Neural cell (in vitro differentiated cells): ENCODE results near the gene KDELR1. TPM values are rescaled to one million over a fixed set of nuclear protein-coding genes. Genes with fewer than 3 reads are reported as not detected.

ENCODE experiments used
- H2AFZ ChIP-seq: fragments of 200-600, 300-800 bp; sonication (generic), shearing (Covaris generic); 2 replicates; pipeline ENCODE4 v1.6.0; 2014; ENCODE audit warnings: low read depth, mild to moderate bottlenecking, antibody characterized with exemption, low read length, moderate library complexity
- H3F3A ChIP-seq: fragments of 200-600 bp; shearing (Covaris generic); 2 replicates; pipeline ENCODE4 v1.6.1; 2016; ENCODE audit warnings: mild to moderate bottlenecking, moderate library complexity, mixed read lengths, antibody characterized with exemption, low read length; ENCODE audit not compliant: insufficient read depth, poor library complexity, severe bottlenecking
- H3K27ac ChIP-seq: fragments of 200-600, 300-800 bp; sonication (generic), shearing (Covaris generic); 2 replicates; pipeline ENCODE4 v1.5.1; 2014; ENCODE audit warnings: mild to moderate bottlenecking, low read length, moderate library complexity
- H3K27me3 ChIP-seq: fragments of 300-800, 200-600 bp; sonication (generic), shearing (Covaris generic); 2 replicates; pipeline ENCODE4 v1.6.0; 2014; ENCODE audit warnings: mild to moderate bottlenecking, low read depth, low read length, moderate library complexity; ENCODE audit not compliant: insufficient read depth
- H3K36me3 ChIP-seq: fragments of 300-800, 200-600 bp; sonication (generic), shearing (Covaris generic); 2 replicates; pipeline ENCODE4 v1.5.1; 2014; ENCODE audit warnings: mild to moderate bottlenecking, antibody characterized with exemption, low read length, moderate library complexity; ENCODE audit not compliant: insufficient read depth
- H3K4me2 ChIP-seq: fragments of 300-800, 200-600 bp; sonication (generic), shearing (Covaris generic); 2 replicates; pipeline ENCODE4 v1.6.0; 2014; ENCODE audit warnings: mild to moderate bottlenecking, low read length
- H3K4me3 ChIP-seq: fragments of 300-800, 200-600 bp; sonication (generic), shearing (Covaris generic); 2 replicates; pipeline ENCODE4 v1.5.1; 2014; ENCODE audit warnings: mild to moderate bottlenecking, low read length, moderate library complexity
- H3K79me2 ChIP-seq: fragments of 200-600 bp; shearing (Covaris generic); replicated peaks from 2 replicates; pipeline ENCODE4 v1.6.0; 2014; ENCODE audit warnings: mild to moderate bottlenecking, low read length, moderate library complexity; ENCODE audit not compliant: insufficient read depth
- H3K9ac ChIP-seq: fragments of 300-800, 200-600 bp; sonication (generic), shearing (Covaris generic); 2 replicates; pipeline ENCODE4 v1.6.1; 2016; ENCODE audit warnings: mild to moderate bottlenecking, low read length, mixed read lengths
- H3K9me2 ChIP-seq: fragments of 200-600 bp; shearing (Covaris generic); 2 replicates; pipeline ENCODE4 v1.6.1; 2016; ENCODE audit warnings: mild to moderate bottlenecking, low read length, mixed read lengths; ENCODE audit not compliant: insufficient read depth
- H3K9me3 ChIP-seq: fragments of 200-600, 300-800 bp; sonication (generic), shearing (Covaris generic); 2 replicates; pipeline ENCODE4 v1.6.1; 2016; ENCODE audit warnings: mild to moderate bottlenecking, mixed run types, low read length, moderate library complexity, mixed read lengths
- H4K20me1 ChIP-seq: fragments of 200-600 bp; shearing (Covaris generic); 2 replicates; pipeline ENCODE4 v1.6.1; 2016; ENCODE audit warnings: mild to moderate bottlenecking, mixed run types; ENCODE audit not compliant: insufficient read depth
- CTCF ChIP-seq: fragments of 450-650 bp; IDR thresholded peaks from 2 replicates; pipeline ENCODE4 v1.5.1; 2014; ENCODE audit warnings: antibody characterized with exemption, mild to moderate bottlenecking, moderate library complexity; ENCODE audit not compliant: poor library complexity, severe bottlenecking
- EZH2 ChIP-seq: fragments of 200-600, 300-800 bp; shearing (Covaris generic), sonication (generic); IDR thresholded peaks from 2 replicates; pipeline ENCODE4 v1.6.1; 2014; ENCODE audit warnings: antibody characterized with exemption, low read length, borderline replicate concordance, mild to moderate bottlenecking; ENCODE audit not compliant: insufficient read depth, poor library complexity, severe bottlenecking
- MXI1 ChIP-seq: fragments of 450-650 bp; conservative IDR thresholded peaks from 2 replicates; pipeline ENCODE4 v1.6.1; 2014; ENCODE audit warnings: antibody characterized with exemption, mild to moderate bottlenecking; ENCODE audit not compliant: poor library complexity, severe bottlenecking
- POLR2AphosphoS5 ChIP-seq: IDR thresholded peaks from 2 replicates; pipeline ENCODE4 v1.6.1; 2012
- RAD21 ChIP-seq: fragments of 450-650 bp; conservative IDR thresholded peaks from 2 replicates; pipeline ENCODE4 v1.6.1; 2014; ENCODE audit warnings: antibody characterized with exemption, mild to moderate bottlenecking, moderate library complexity
- SMC3 ChIP-seq: fragments of 450-650 bp; conservative IDR thresholded peaks from 2 replicates; pipeline ENCODE4 v1.6.1; 2014; ENCODE audit warnings: antibody characterized with exemption, mild to moderate bottlenecking, moderate library complexity; ENCODE audit not compliant: poor library complexity
- TAF1 ChIP-seq: IDR thresholded peaks from 2 replicates; pipeline ENCODE4 v1.6.1; 2012; ENCODE audit warnings: low read depth
- polyA plus RNA-seq: library from polyadenylated mRNA; depleted of rRNA; stranded (reverse); fragments of >200 nt; gene quantifications from 2 replicates; pipeline ENCODE4 v1.2.3, GENCODE V29; 2014
- TF ChIP-seq, protein P1 (sequence below): IDR thresholded peaks from 2 replicates; pipeline ENCODE4 v1.6.1; 2012; ENCODE audit warnings: borderline replicate concordance

Gene KDELR1
- polyA plus RNA-seq, 1 donor from 2014 or later: 46.9 TPM

- Histone ChIP-seq H2AFZ (peak overlapping the region; percentile 87), H3K9ac (peak overlapping the region; percentile 94), H3K36me3 (peaks cover 3% of the 10 kb centered on the region)
Observed at GRCh38 chr19:48390188-48391099, 907 bp downstream of the KDELR1 start.

DNA sequence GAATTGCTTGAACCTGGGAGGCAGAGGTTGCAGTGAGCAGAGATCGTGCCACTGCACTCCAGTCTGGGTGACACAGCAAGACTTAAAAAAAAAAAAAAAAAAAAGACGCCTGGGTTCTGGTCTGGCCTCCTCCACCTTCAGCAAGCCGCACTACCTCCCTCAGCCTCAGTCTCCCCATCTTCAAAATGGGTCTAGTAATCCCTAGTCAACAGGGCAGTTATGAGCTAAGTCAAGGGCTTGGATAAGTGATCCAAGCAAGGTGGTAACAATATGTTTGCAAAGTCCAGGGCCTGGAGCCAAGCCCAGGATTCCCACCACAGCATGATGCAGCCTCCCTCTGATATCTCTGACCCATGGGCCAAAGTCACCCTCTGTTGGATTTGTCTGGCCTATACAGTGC lies 4.4 kb downstream of the KDELR1 start:
- H3K36me3 ChIP-seq: peaks cover 6% of the 10 kb centered on the region
- peaks cover 16% of the 10 kb centered on the region for H3K79me2 ChIP-seq
- TF ChIP-seq CTCF: no peak
- no peak for TF ChIP-seq TAF1
- no peak for TF ChIP-seq POLR2AphosphoS5
- no peak for TF ChIP-seq RAD21
- TF ChIP-seq EZH2: no peak
- TF ChIP-seq MXI1: no peak
- TF ChIP-seq, protein P1, sequence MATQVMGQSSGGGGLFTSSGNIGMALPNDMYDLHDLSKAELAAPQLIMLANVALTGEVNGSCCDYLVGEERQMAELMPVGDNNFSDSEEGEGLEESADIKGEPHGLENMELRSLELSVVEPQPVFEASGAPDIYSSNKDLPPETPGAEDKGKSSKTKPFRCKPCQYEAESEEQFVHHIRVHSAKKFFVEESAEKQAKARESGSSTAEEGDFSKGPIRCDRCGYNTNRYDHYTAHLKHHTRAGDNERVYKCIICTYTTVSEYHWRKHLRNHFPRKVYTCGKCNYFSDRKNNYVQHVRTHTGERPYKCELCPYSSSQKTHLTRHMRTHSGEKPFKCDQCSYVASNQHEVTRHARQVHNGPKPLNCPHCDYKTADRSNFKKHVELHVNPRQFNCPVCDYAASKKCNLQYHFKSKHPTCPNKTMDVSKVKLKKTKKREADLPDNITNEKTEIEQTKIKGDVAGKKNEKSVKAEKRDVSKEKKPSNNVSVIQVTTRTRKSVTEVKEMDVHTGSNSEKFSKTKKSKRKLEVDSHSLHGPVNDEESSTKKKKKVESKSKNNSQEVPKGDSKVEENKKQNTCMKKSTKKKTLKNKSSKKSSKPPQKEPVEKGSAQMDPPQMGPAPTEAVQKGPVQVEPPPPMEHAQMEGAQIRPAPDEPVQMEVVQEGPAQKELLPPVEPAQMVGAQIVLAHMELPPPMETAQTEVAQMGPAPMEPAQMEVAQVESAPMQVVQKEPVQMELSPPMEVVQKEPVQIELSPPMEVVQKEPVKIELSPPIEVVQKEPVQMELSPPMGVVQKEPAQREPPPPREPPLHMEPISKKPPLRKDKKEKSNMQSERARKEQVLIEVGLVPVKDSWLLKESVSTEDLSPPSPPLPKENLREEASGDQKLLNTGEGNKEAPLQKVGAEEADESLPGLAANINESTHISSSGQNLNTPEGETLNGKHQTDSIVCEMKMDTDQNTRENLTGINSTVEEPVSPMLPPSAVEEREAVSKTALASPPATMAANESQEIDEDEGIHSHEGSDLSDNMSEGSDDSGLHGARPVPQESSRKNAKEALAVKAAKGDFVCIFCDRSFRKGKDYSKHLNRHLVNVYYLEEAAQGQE: no peak

More at GRCh38 chr19:48390188-48391099, 907 bp downstream of the KDELR1 start:
- no peaks in the 10 kb centered on the region for H3F3A ChIP-seq
- peak overlapping the region; percentile 94 for H3K4me3 ChIP-seq
- H3K9me2 ChIP-seq: no peaks in the 10 kb centered on the region
- peak overlapping the region; percentile 94 for H3K4me2 ChIP-seq
- H3K27me3 ChIP-seq: no peaks in the 10 kb centered on the region
- peak overlapping the region; percentile 87 for H3K27ac ChIP-seq
- H3K9me3 ChIP-seq: no peaks in the 10 kb centered on the region
- TF ChIP-seq RAD21: peak; percentile 56
- TF ChIP-seq MXI1: no peak
- TF ChIP-seq, protein P1: peak; percentile 44
- TF ChIP-seq EZH2: no peak
- TF ChIP-seq CTCF: peak; percentile 72
- TF ChIP-seq SMC3: peak; percentile 63
- no peak for TF ChIP-seq TAF1
- peaks cover 19% of the 10 kb centered on the region for H3K79me2 ChIP-seq
- H4K20me1 ChIP-seq: no peaks in the 10 kb centered on the region

More for the DNA sequence above, 4.4 kb downstream of the KDELR1 start:
- H3K9me2 ChIP-seq: no peaks in the 10 kb centered on the region
- H3K4me2 ChIP-seq: no peak overlapping the region
- H2AFZ ChIP-seq: no peak overlapping the region
- no peaks in the 10 kb centered on the region for H3K9me3 ChIP-seq
- H4K20me1 ChIP-seq: no peaks in the 10 kb centered on the region
- H3K27me3 ChIP-seq: no peaks in the 10 kb centered on the region
- no peaks in the 10 kb centered on the region for H3F3A ChIP-seq
- H3K9ac ChIP-seq: no peak overlapping the region
- H3K4me3 ChIP-seq: no peak overlapping the region
- H3K27ac ChIP-seq: no peak overlapping the region
